GM21447 (cell line): ENCODE results near the gene FRG2B.
"Not testable (repeated sequence)": the region's sequence is repeated elsewhere in the genome, so short reads cannot be mapped to it uniquely, and the experiment has no call there.

ENCODE experiments used
- ATAC-seq: cut with Tn5 transposase; IDR thresholded peaks from one replicate; pipeline ENCODE4 v1.9.1; 2021; ENCODE audit not compliant: unreplicated experiment

The FRG2B gene

DNA sequence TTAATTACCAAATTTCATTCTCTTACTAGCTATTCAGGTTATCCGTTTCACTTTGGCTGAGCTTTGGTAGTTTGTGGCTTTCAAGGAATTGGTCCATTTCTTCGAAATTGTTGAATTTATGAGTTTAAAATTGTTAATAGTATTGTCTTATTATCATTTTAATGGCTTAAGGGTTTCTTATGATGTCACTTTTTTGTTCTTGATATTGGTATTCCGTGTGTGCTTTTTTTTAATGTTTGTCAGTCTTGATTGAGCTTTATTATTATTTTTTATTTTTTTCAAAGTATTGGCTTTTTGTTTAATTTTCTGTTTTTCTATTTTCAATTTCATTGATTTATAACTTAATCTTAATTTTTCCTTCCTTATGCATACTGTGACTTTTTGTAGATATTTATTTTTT is 25.9 kb downstream of the FRG2B start:
- no peak for ATAC-seq

DNA sequence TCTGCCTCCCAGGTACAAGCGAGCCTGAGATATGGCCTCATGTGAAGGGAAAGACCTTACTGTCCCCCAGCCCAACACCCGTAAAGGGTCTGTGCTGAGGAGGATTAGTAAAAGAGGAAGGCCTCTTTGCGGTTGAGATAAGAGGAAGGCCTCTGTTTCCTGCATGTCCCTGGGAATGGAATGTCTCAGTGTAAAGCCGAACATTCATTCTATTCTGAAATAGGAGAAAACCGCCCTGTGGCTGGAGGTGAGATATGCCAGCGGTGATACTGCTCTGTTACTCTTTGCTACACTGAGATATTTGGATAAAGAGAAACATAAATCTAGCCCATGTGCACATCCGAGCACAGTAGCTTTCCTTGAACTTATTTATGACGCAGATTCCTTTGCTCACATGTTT is 26.7 kb downstream of the FRG2B start:
- ATAC-seq: not testable (repeated sequence)

DNA sequence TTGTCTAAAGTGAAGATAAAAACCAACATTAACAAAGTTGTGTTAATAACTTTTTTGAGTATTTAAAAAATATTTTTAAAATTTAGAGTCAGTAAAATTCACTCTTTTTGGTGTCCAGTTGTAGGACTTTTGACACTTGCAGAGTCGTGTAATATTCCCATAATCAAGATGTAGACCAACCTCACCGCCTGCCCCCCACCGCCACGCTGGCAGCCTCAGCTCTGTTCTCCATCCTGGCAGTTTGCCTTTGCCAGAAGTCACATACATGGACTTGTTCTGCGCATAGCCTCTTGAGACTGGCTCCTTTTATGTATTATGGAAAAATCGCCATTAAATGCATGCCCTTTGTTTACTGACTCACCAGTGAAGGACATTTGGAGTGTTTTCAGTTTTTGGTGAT is 33.9 kb downstream of the FRG2B start:
- ATAC-seq: no peak

DNA sequence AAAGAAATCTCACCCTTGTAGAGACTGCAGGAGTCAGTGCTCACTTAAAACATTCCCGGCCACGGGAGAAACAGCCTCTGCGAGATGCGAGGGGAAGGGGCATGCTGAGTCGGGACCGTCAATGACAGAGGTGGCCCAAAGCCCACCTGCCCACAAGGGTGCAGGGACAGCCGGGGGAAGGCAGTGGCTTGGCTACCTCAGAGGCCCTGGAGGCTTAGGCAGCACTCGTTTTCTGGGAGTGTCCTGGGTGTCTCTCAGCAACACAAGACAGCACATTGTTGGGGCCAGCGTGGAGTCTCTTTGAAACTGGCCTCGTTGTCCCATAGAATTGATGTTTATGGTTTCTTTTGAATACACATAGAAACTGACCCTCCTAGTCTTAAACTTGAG is 35.6 kb downstream of the FRG2B start:
- ATAC-seq: no peak

DNA sequence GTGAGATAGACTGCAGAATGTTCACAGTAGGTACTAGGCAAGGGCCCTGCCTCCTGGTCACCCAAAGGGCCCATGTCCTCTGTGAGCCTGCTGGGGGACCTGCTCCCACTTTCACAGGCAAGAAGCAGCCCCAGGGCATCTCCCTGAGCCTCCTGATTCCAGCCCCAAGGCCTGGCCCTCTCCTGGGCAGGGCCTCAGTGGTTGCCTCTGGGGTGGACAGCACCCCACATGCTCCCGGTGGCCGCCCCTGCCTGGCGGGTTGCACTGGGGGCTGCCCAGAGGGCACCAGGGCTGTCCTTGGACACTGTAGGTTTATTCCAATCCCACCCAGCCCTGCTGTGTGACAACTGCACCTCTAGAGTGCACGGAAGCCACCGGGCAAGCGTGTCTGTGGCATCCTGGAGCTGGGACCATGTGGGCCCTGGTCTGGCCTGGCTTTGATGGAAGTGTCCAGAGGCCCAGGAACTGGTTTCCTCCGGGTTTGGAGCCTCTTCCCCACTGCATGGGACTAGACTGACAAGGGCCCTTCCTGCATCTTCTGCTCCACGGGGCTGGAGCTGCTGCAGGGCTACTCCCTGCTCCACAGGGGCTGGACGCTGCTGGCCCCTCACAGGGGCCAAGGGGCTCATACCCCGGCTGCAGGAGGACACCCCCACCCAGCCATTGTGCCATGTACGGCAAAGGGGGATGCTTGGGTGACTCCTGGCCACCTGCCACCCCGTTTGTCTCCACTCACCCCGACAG is 36.2 kb downstream of the FRG2B start:
- ATAC-seq: no peak

DNA sequence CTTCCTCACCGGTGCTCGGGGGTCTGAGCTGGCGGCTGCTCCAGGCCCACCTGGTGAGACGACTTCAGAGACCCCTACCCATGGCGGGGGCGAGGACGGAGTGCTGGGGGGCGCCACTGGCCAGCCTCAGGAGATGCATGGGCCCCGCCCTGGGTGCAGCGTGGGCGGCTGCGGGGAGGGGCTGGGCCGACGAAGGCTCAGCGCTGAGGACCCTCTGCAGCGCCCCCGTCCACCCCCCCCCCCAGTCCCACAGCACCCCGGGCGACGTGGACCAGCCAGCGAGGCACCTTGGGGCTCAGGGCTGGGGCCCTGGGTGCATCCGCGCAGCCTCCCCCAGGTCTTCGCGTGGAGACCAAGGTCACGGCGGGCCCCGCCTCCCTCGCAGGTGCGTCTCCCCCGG is 49.6 kb downstream of the FRG2B start:
- ATAC-seq: not testable (repeated sequence)
